ENCODE data around the gene LANCL2.
A peak's percentile ranks its signal among the peaks of the same experiment; 100 is the strongest.

- TF ChIP-seq CTCF (IDR thresholded peaks at IDR 0.05) (peak; percentile 99), ZFX (IDR thresholded peaks at IDR 0.05; ENCODE audit: borderline replicate concordance) (no peak)
Measured at GRCh38 chr7:55415173-55415778, 50.1 kb downstream of the LANCL2 start.

Data from 22Rv1 (cell line).